GM18861 (cell line): ENCODE measurements around the gene AK5.
A peak's percentile ranks its signal among the peaks of the same experiment; 100 is the strongest.

ENCODE experiments used
- ATAC-seq: cut with Tn5 transposase; IDR thresholded peaks from one replicate; pipeline ENCODE4 v1.9.1; 2021; ENCODE audit not compliant: unreplicated experiment

The AK5 gene, protein sequence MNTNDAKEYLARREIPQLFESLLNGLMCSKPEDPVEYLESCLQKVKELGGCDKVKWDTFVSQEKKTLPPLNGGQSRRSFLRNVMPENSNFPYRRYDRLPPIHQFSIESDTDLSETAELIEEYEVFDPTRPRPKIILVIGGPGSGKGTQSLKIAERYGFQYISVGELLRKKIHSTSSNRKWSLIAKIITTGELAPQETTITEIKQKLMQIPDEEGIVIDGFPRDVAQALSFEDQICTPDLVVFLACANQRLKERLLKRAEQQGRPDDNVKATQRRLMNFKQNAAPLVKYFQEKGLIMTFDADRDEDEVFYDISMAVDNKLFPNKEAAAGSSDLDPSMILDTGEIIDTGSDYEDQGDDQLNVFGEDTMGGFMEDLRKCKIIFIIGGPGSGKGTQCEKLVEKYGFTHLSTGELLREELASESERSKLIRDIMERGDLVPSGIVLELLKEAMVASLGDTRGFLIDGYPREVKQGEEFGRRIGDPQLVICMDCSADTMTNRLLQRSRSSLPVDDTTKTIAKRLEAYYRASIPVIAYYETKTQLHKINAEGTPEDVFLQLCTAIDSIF

DNA sequence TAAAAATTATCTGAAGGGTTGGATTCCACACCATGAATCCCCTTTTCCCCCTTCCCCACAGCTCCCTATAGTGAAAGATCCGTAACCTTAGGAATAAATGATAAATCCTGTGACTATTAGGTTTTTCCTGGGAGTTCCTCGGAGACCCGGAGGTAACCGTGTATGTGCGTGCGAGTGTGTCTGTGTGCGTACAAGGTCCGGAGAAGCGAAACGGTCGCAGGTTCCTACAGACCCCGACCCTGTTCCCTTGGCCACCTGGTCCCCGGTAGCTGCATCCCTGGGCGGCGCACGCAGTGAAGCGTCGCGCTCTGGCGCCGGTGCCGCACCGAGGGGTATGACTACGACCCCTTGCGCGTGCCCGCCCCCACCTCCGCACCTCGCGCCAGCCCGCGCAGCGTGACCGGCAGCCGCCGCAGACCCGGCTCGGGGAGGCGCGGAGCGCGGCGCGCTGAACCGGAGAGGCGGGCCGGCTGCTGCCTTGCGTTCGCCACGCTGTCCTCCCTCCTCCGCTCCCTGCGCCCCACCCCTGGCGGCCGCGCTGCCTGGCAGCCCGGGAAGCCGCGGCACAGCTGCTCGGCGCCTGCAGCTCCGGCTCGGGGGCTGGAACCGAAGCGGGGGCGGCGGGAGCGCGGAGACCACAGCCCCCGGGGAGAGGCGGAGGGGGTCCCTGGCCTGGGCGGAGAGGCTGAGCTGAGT lies at the start of gene AK5:
Gene AK5, plus strand, starts transcription at position 529 of the 696 bp plus-strand sequence. CDS start 295 bp downstream, outside the sequence.
- ATAC-seq: peak; percentile 55

DNA sequence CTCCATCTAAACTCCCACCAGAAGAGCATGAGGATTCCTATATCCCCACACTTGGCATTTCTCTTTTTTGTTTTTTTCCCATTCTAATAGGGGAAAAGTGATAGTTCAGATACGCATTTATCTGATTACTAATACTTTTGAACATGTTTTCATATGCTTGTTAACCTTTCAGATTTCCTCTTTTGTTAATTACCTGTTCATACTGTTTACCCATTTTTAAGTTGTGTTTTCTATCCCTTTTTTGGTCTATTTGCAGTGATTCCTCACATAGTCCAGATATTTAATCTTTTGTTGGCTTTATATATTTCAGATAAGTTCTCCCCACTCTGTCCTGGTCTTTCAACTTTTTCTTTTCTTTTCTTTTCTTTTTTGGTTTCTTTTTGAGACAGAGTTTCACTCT lies 49.0 kb upstream of the AK5 start:
- no peak for ATAC-seq

DNA sequence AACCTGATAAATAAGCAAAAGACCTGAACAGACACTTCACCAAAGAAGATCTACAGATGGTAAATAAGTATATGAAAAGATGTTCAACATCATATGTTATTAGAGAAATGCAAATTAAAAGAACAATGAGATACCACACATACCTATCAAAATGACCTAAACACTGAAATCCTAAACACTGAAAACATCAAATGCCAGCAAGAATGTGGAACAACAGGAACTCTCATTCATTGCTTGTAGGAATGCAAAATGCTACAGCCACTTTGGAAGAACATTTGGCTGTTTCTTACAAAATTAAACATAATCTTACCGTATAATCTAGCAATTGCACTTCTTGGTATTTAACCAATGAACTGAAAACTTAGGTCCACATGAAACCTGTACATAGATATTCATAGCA lies 47.7 kb upstream of the AK5 start:
- no peak for ATAC-seq

DNA sequence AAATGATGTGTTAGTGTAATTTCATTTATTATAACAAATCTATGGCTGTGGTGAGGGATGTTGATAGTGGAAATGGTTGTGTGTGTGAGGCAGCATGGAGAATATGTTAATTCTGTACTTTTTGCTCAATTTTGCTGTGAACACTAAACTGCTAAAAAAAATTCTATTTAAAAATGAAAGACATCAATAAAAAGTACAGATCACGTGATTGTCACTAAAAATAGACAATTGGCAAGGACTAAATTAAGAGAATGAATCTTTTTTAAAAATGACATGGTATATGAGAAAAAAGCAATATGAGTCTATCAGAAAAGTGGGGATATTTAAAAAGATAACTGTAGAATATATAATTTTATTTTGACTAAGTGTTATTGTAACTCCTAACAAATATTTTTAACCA lies 46.9 kb upstream of the AK5 start:
- no peak for ATAC-seq

DNA sequence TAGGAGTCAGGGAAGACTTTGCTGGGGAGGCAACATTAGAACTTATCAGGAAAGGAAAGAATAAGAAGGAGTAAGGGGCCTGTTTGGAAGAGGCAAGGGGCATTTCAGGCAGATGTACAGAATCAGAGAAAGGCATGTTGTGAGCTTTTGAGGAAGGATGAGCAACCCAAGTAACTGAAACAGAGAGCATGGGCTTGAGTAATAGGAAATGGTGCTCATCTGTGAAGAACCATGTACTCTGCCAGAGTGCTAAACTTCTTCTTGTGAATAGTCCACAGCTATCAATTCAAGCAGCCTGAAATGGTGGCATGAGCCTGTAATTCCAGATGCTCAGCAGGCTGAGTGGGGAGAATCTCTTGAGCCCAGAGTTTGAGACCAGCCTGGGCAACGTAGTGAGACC lies 43.4 kb upstream of the AK5 start:
- no peak for ATAC-seq

DNA sequence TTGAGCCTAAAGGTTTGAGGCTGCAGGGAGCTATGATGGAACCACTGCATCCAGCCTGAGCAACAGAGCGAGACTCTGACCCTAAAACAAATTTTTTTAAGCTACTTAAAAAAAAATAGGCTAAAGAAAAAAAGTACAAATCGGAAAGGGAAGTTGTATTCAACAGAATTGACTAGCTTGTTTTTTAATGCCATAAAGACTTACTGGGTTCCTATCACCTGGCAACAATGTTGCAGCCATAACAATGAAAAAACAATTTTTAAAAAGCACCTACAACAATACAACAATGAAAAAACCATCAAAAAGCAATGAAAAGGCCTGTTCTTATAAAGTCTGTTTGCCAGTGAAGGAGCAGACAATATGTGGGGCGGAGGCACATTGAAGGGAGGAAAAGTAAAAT lies 42.5 kb upstream of the AK5 start:
- ATAC-seq: no peak

DNA sequence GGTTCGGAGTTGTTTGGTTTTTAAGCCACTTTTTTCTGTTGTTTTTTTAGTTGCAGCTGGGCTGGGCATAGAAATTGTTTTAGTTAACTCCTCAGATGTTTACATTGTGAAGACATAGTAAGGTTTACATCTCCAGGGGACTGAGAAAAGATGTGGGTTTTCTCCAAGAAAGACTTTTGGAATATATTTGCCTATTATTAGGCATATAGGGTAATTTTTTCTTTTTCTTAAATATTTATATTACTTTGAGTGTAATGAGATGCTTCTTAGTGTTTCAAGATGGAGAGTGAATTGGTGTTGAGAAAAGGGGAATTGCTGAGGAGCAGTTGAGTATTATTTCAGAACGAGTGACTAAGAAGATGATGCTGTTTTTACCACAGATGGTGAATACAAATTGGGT lies 36.0 kb upstream of the AK5 start:
- no peak for ATAC-seq

DNA sequence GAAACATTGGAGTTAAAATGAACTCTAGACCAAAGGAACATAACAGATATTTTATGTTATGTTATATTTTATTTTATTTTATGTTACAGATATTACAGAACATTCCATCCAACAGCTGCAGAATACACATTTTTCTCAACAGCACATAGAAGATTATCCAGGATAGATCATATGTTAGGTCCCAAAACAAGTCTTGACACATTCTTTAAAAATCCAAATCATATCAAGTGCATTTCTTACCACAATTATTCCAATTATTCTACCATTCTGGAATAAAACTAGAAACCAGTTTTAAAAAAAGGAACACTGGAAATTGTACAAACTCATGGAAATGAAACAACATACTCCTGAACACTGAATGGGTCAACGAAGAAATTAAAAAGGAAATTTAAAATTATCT lies 31.7 kb upstream of the AK5 start:
- ATAC-seq: no peak

DNA sequence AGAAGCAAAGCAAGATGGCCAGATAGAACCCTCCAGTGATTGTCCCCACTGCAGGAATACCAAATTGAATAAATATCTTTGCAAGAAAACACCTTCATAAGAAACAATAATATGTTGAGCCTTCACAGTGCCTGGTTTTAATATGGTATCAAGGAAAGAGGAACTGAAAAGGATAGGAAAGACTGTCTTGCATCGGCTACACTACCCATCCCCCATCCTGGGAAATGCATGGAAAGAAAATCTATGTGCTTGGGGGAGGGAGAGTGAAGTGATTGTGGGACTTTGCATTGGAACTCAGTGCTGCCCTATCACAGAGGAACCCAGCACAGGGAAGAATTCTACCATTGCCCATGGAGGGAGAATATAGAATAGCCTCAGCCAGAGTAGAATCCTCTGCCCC lies 28.6 kb upstream of the AK5 start:
- no peak for ATAC-seq

DNA sequence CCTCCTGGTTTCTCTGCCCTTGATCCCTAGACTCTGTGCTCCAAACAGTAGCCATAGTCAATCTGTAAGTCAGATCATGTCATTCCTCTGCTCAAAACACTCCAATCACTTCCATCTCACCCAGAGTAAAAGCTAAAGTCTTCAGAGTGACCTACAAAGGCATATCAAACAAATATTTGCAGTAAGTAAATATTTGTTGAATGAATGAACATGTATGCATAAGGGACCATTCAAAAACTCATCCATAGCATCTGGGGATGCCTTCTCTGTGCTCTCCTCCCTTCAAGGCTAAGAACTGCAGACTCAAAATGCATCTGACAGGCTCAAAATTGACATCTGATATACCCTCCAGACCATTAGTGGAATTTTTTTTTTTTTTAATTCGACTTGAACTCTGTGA lies 18.1 kb upstream of the AK5 start:
- no peak for ATAC-seq

DNA sequence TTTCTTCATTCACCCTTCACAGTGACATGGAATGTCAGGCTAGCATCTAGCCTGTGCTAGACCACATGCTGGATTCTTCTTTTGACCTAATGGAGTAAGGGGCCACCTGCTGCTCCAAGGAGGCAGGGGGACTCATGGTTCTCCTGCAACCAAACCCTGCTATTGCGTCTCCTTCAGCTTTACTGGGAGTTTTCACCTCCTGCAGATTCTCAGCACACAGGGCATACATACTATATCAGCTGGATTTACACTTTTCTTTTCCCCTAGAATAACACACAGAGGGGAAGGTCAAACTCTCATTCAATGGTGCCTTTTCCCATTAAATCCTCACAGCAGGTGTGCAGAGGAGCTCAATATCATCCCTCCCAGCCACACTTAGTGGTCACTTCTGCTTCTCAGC lies 16.6 kb upstream of the AK5 start:
- ATAC-seq: no peak

DNA sequence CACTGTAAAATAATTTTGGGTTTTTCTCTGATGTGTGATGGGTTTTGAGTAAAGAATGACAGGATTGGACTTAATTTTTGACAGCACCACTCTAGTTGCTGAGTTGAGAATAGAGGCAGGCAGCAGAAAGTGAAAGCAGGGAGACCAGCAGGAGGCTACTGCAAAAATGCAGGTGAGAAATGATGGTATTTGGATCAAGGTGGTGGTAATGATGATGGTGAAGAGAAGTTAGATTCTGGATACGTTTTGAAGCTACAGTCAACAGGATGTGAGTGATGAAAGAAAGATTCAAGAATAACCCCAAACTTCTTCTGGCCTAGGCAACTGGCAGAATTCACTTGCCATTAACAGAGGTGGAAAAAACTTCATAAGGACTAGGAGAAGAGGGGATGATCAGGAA lies 14.8 kb upstream of the AK5 start:
- no peak for ATAC-seq

DNA sequence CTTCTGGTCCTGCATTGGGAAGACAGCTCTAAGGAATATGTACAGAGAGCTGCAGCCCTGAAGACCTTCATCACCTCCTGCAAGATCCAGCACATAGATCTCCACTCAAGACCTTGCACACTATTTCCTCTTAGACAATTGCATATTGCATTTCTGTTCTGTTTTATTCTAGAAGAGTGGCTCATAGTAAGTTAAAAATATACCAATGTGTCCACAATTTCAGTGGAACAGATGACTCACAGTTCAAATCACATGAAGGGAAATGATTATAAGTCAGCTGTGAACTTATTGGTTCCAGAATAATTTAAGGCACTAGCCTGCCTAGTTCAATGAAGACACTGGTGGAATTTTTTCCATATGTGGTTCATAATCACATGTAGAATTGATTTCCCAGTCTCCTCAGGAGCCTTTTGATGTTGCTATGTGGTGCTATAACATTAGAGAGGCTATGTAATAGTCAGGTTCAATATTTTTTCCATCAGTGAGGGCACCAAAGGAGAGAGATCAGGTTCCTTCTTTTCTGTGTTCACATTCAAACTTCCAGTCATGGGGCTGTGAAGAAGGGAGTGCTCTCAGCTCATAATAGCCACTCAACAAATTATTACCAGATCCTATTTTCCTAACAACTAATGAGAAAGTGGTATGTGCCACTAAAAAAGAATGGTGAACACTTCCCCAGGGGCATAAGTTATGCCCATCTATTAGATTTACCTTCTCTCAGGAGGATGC lies 9.8 kb upstream of the AK5 start:
- no peak for ATAC-seq

DNA sequence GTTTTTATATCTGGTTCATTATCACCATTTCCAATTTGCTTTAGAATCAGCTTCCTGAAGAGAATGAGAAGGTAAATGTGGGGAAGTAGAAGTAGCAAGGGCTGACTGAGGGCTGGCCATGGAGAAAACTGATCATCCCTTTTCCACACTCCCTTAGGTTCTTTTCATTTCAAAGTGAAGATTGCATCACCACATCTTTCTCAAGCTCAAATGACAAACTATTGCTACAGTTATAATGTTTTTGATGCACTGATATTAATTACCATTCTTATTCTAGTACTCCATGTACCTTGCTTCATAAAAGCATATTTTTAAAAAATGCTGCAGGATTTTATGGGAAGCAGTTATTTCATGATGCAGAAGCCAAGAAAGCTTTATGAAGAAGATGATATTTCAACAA lies 7.9 kb upstream of the AK5 start:
- ATAC-seq: no peak

DNA sequence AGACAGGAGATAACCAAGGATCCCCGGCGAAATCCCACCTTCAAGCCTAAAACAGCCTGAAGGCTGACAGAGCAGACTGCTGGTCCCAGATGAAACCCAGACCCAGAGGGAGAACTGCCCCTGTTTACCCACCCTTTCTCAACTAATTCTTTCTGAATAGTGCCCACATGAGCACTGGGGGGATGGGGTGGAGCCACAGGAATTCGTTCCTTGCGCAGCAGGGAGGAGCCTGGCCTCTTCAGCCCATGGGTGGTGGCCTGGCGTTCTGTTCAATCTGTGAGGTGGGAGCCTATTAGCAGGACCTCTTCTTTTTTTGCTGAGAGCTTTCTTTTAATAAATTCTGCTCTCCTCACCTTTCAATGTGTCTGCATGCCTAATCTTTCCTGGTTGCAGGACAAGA lies 6.6 kb upstream of the AK5 start:
- ATAC-seq: no peak

DNA sequence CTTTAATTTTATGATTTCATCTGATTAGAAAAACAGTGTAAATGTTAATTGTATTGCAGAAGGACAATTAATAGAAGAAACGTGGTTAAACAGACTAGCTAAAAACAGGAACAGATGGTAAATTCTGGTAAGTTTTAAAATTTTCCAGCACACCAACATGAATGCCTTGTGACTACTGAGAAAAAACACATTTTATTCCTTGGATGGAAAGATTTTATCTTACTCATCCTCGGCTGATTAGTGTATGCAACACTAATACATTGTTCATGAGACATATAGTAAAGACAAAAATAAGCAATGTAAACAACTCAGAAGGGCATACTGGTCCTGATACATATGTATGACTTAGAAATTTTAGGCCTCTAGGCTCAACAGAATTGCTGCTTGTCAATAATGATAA lies 4.9 kb upstream of the AK5 start:
- no peak for ATAC-seq

DNA sequence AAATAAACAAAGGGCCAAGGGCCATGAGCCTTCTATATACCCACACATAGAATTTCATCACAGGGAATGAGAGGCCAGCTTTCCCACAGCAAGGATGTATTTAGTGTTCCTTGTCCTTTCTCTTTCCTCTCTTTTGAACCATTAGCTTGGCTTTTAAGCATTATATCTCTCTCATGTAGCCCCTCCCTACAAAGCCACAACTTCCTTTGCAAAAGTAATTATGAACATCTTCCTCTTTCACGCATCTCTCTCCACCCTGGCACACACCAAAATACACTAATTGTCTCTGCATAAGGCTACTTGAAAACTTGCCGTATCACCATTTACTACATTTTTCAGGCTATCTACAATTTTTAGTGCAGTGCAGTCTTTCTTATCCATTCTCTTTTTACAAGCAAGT lies 1.9 kb upstream of the AK5 start:
- ATAC-seq: no peak

DNA sequence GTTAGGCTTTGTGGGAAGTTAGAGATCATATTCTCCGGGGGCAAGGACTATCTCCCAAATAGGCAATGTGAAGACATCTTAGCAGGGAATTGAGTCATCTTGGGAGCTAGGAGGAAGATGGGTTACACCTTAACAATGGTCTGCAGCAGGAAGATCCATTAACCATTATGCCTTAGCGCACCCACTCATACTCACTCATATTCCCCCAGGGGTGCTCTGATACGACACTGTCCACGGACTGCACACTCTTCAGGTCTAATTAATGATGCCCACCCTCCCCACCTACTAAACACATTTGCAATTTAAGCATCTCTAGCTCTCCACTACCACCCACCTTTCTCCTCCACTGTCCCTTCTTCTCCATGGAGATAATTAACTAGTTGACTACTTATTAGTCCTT lies 857 bp upstream of the AK5 start:
- ATAC-seq: no peak

DNA sequence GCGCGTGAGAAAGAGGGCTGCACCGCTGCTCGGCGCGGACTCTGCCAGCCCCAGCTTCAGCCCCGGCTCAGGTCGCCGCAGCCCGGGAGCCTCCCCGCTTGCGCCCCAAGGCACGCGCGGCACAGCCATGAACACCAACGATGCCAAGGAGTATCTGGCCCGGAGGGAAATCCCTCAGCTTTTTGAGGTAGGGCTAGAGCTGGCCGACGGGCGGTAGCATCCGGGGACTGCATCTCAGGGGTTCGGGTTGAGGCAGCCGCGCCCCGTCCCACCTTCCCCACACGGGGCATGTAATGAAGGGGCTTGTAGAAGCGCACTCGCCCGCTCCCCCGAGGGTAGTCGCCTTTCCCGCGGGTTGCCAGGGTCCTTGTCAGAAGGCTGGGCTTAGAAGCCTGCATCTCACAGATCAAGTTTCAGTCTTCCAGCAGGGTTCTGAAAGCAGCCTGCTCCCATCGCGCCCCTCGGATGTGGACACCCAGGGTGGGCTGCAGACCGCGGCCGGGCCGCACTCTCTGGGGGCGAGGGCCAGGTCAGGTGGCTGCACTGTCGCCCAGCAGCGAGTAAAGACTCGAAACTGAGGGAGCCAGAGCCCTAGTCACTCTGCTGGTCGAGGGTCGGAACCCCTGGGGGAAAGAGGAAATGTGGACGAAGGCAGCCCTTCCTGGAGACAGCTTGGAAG lies 507 bp downstream of the AK5 start:
- ATAC-seq: peak; percentile 20

DNA sequence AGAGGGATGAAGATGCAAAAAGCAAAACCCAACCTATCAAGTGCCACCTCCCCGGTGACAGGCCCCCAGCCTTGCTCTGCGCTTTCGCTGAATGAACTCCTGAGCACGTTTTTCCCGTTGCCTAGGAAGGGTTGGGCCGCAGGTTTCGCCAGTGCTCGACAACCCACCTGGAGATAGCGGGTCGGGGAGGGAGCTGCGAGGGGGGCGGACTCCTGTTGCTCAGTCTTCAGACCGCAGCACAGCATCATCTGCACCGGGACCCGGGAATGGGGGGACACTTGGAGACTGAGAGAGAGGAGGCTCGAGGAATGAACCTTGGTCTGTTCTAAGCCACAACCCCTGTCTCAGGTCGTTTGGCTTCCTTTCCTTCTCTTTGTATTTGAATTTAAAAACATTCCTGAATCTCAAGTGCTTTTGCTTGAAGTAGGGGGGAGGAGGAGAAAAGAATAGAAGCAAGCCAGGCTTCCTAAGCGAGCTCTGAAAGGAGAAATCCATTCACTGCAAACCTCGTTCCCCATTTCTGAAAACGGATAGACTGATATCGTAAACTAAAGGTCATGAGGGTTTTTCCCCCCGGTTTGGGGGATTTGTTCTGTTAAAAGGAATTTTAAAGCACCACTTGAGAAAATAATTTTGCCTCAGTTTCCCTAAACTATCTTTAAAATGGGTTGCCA lies 1.2 kb downstream of the AK5 start:
- ATAC-seq: no peak
